Stimulated activated naive CD8-positive, alpha-beta T cell treated with anti-CD3 and anti-CD28 coated beads, Interleukin-15, Interleukin-2, amounts not matched to agents 100 U/mL and 50 U/mL, for 24 hours (primary cell): ENCODE data around the gene TMEM8B.

Source experiments
- ATAC-seq: fragments of 150-1000 bp; cut with Tn5 transposase; one replicate; pipeline ENCODE4 v1.10.0; 2021
- DNase-seq: peaks from one replicate; pipeline ENCODE4 v3.0.0; 2021

The TMEM8B gene

DNA sequence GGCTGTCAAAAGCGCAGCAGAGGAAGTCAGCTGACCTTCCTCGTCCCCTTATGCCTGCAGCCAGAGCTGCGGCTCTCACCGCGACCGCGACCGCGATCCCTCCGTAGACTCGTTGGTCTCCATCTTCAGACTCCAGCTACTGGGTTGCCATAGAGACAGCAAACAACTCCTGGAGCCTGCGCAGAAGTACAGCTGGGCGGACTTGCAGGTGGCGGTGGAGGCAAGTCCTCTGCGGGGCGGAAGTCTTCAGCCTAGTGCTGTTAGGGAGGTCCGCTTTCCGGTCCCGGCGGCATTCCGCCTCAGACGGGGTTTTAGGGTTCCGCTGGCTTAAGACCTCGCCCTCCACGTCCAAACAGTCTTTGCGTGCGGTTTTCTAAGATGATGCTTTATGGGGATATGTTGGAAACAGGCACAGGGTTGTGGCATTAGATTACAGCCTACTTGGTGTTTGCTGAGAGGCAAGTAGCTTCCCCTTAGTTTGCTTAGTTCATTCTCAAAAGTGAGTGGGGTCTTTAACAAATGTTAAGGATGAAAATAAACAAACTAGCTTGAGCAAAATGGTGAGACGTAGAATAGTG is 16.9 kb upstream of the TMEM8B start, which contains the start of gene SPAG8:
Gene SPAG8 (minus strand): TSS at position 238 of the 578 bp plus-strand sequence. CDS start 115 bp downstream, at position 123.
- peak; percentile 93 for DNase-seq
- ATAC-seq = peak; percentile 79

DNA sequence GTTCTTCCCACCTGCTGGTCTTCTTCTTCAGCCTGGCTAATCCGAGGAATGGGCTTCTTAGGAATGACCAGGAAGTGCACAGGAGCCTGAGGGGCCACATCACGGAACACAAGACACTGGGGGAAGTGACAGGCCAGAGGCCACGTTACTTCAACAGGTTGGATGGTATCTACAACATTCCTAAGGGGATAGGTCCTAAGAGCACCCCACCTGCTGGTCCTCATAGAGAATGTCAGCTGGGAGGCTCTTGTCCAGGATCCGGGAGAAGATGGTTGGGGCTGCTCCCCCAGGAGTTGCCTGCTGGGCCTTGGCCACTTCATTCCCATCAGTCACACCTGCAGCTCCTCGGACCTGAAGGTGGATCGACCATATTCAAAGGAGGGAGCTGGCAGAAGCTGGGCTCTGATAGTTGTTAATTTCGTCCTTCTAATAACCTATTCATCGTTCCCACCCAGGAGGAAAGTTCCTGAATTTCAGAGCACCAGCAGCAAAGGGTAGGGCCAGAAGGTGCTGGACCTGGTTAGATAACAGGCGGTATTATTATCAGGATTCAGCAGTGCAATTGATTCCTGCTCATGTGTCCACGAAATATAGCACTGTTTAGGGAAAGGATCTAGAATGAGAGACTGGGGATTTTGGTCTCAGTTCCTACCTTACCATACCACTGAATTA is 15.5 kb upstream of the TMEM8B start:
- DNase-seq (no peak), ATAC-seq (no peak)

DNA sequence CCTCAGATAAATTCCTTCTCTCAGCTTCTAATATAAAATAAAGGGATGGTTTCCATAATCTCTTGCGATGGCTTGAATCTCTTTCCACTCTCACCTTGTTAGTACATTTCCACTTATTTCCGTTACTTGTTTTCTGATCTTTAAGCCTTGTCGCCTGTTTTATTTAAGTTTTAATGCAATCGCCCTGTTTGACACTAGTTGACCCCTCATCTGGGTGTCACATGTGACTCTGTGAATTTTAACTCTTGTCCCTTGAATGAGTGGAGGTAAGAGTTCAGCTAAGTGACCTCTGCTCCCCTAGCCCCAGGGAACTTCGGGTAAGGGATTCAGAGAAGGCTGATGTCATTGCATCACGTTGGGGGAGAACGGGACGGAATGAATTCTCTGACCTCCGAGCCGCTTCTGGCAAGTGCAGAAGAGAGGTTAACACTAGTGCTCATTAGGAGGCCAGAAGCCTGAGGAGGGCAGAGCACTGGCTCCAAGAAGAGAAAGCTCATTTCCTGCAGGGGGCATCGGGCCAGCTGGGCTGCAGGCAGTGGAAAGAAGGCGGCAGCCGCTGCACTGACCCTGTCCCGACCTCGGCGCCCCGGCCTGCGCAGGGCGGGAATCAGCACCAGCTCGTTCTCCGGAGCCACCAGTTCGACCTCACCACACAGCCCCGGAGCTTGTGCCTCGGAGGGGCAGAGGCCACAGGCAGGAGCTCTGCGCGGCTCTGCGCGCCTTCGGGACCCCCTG is 14.8 kb upstream of the TMEM8B start:
- peak; percentile 57 for DNase-seq

DNA sequence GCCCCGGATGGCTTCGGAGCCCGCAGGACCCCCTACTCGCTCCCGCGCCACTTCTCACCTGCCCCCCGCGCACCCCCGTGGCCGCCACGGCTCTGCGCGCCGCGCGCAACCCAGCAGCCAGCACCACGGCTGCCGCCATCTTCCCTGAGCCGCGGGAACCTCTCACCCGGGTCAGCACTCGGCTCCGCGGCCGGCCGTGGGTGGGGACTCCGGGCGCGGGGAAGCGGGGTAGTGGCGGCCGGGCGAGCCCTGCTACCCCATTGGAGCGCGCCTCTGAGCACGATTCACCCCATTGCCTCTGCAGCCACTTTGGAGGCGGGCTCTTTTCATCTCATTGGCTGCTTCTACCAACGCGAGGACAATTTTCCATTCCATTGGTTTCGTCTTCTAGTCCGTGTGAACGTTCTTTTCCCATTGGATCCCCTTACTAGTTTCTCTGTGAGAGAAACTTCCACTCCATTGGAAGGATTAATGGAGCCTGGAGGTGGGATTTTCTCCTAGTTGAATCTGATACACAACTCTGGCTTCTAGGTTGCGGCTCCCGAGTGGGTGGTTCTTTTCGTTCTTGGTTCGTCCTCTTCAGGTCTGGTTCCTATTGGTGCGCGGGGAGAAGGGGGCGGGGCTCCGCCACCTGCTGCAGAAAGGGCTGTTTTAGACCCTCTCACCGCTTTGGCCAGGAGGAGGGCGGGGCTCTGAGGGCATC is 14.0 kb upstream of the TMEM8B start, which contains the start of gene HINT2:
Gene HINT2 (minus strand): TSS at position 202 of the 703 bp plus-strand sequence. CDS start 63 bp downstream, at position 139.
- DNase-seq (peak; percentile 97), ATAC-seq (peak; percentile 87)

More for the DNA sequence above, 14.8 kb upstream of the TMEM8B start:
- peak; percentile 10 for ATAC-seq

DNA sequence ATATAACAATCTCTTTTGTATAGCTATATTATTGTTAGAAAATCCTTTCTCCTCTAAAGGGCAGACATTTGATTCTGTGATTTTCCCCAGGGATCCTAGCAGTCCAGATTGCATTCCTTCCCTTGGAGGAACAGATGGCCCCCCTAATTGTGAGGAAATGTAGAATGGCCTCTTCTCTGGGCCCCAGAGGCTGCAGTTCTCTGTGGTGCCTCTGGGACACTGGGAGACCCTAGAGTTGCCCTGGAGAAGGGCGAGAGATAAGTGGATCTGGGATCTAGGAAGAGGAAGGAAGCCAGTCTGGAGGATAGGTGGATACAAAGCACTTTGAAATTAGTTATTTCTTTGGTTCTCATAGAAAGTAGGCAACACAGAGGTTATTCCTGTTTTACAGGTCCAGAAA is 12.3 kb upstream of the TMEM8B start:
- ATAC-seq = no peak

DNA sequence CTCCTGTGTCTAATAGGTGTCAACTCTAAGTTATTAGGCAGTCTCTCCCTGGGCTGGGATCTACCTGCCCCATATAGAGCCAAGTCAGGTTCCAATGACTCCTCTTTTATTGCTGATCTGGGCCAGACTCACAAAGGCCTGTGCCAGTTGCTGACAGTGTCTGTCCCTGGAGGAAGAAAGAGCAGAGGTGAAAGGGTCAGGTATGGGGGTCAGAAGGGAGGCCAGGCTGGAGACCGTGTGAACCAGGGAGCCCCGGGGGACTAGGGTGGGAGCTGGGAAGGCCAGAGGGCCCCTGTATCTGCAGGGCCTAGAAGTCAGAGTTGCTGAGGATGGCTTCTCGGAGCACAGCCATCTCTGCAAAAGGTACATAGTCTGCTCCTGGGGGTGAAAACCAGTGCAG is 10.7 kb upstream of the TMEM8B start:
- ATAC-seq (no peak), DNase-seq (no peak)

More for the DNA sequence above, 12.3 kb upstream of the TMEM8B start:
- DNase-seq = no peak

DNA sequence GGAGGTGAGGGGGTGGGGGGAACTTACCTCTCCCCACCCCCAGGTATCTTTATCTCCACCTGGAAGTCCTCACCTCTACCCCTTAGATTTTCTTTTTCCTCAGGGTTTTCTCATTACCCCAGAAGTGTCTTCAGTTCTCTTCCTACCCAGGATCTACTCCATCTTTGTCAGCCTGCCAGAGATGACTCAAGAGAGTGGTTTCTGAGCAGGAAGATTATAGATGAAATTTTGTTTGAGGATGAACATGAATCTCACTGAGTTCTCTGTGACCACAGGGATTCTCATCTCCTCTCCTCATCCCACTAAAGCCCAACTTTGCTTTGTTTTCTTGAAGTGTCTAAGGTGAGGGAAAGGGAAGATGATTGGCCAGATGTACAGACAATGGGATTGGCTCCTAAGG is 9.0 kb upstream of the TMEM8B start:
- ATAC-seq (no peak), DNase-seq (no peak)

DNA sequence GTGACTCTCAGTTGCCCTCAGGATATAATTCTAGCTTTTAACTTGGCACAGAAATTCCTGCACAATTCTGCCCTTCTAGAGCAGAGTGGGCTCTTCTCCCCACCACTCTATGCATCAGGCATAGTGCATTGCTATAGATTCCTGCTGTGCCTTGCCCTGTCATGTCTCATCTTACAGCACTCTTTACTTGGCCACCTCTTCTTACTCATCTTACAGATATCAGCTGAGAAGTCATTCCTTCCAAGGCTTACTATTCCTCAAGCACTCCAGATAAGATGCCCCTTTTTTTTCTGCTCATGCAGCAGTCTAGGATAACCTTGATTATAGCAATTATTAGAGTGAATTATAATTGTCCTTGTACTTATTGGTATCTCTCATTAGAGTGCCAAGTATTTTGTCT is 6.1 kb upstream of the TMEM8B start:
- ATAC-seq = no peak
- no peak for DNase-seq

DNA sequence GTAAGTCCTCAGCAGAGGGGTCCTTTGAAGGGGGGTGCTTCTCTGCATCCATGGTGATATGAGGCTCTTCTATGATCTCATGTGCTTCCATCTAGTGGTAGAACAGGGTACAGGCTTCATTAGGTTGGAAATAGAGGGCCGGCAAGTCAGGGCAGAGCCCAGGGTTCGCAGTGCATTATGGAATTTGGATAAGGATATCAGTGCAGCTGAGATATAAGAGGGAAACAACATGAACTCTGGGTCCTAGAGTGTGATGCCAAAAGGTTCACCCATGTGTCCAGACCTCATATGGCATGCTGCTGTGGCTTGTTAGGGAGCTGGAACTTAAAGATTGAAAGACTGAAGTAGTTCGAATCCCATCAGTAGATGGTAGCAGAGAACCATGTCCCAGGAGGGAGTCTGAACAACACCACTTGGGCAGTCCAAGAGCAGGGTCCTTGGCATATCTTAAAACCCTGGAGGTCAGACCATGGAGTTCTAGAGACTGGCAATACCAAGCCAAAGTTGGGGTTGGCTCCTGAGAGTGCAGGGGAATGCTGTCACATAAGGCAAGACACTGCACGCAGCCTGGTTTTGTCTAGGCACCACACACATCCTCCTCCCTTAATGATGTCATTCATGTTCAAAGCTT is 2.8 kb upstream of the TMEM8B start:
- ATAC-seq (peak; percentile 53), DNase-seq (no peak)

DNA sequence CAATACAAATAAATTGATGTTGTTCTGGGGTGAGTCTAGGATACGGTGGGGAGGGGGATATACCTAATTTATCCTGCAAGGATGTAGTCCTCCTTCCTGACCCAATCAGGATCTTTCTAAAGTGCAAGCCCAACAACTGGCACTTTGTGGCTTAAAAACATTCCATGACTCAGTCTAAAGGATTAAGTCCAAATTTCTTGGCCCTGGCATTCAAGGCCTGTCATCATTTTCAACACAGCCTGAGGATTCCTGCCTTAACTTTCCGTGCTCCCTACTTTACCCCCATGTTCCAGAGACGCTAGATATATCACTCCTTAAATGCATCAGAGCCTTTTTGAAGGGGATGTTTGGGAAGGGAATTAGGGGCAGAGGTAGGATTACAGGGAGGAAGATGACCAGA is 1.5 kb upstream of the TMEM8B start:
- DNase-seq (no peak), ATAC-seq (no peak)

DNA sequence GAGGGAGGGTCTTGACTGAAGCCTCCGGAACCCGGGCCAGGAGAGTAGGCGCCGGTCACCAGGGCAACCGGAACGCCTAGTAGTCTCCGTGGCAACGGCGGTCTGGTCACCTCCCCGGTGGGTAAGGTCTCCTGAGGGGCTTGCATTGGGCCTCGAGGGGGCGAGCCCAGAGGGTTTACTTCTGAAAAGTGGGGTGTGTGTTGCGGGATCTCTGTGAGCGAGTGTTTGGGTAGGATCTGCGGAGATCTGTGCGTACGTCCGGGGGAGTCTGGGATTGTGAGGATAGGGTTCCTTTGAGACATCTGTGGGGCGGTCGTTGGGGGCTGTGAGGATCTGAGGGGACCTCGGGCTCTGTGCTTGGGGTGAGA is 328 bp upstream of the TMEM8B start, which contains the start of gene FAM221B:
Gene FAM221B (minus strand): TSS at position 17 of the 368 bp plus-strand sequence. CDS start 2,571 bp downstream, outside the sequence.
- ATAC-seq = no peak
- DNase-seq = peak; percentile 45

DNA sequence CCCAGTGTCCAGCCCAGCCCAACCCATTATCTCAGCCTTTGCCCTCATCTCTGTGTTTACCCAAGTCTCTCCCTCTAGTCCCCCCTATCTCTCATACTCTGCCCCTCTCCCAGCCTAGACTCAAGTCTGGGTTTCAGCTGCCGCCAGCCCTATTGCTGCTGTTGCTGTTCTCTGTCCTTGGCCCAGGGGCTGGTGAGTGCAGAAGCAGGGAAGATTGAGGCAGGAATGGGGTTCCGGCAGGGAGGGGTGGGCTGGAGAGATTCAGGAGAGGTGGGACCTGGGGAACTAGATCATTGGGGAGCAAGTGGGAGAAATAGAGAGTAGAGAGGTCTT is 702 bp downstream of the TMEM8B start:
- no peak for ATAC-seq

DNA sequence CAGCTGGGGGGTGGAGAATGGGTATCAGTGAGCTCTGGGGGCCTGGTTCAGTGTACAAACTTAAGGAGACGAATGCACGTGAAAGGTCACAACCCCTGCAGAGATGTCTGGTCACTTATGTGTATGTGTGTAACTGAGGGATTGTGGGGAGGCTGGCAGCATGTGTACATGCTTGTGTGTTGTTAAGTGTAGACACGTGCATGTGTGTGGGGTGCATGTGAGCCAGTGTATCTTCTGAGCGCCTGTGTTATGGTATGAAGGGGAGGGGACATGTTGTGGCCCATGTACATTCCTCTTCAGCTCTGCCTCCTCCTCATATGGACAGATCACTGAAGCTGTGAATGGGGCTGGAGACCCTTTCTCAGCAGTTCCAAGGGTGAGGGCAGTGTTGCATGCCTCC is 2.0 kb downstream of the TMEM8B start:
- no peak for DNase-seq
- no peak for ATAC-seq

More for the DNA sequence above, 702 bp downstream of the TMEM8B start:
- DNase-seq = no peak

DNA sequence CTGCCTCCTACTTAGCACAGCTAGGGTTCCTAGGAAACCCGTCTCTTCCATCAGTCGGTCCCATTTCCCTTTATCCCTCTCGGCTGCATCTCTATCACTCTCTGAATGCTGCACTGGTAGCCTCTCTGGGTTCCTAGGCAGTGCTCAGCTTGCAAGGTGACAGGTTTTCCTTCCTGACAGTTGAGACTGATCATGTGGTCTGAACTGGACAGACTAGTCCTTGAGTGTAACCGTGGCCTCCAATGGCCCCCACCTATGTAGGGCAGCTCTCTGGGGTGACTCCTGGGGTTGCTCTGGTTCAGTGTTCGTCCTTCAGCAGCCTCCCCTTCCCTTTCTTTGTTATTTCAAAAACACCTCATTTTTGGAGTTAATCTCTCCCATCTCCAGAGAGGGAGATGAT is 3.8 kb downstream of the TMEM8B start:
- no peak for ATAC-seq

DNA sequence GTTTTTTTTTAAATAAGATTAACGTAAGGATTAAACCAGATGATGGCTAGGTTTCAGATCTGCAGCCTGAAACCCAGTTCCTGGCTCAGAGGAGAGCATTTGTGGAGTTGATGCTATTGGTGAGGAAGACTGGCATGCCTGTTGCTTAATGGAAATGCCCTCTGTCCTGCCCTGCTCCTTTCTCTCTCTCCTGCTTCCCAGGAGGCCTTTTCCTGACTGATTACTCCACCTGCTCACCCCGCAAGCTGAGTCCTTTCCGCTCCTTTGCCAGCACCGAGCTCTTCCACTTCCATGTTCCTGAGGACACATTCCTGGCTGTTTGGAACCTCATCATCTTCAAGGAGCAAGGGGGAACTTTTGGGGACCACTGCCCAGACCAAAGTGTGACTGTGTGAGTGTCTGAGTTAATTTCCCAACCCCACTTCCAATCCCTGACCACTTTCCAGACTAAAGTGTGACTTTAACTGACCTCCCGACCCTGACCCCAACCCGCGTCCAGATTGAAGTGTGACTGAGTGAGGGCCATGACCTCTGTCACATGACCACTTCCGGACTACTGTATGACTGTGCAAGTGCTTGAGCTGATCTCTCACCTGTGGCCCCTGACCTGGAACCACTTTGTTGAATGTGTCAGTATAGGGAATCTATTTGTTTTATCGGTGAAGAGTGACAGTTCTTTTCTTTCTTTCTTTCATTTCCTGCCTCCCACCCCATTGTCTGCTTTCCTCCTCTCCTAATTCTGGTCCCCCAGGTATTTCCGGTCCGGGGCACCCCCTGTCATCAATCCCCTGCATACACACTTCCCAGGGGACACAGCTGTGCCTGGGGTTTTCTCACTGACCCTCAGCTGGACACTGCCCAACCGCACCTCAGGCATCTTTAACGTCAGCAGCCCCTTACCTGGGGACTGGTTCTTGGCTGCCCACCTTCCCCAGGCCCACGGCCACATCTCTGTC is 5.5 kb downstream of the TMEM8B start:
- ATAC-seq (no peak), DNase-seq (no peak)

More for the DNA sequence above, 3.8 kb downstream of the TMEM8B start:
- no peak for DNase-seq

DNA sequence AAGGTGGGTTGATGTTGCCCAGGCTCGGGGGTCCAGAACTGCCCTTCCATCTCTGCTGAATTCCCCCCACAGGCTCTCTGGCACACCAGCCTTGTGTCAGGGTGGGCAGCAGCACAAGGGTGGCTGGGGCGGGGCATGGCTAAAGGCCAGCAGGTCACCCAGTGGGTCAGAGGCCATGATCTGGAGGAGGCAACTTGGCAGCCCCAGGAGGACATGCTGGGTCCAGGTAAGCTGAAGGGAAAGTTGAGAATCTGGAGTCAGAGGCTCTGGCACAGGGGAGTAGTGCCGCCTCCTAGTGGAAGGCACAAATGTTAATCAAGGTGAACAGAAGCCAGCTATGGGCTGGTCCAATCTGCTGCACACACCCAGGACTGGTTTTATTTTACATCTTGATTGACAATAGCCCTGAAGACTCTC is 6.2 kb downstream of the TMEM8B start:
- ATAC-seq (peak; percentile 33), DNase-seq (no peak)

DNA sequence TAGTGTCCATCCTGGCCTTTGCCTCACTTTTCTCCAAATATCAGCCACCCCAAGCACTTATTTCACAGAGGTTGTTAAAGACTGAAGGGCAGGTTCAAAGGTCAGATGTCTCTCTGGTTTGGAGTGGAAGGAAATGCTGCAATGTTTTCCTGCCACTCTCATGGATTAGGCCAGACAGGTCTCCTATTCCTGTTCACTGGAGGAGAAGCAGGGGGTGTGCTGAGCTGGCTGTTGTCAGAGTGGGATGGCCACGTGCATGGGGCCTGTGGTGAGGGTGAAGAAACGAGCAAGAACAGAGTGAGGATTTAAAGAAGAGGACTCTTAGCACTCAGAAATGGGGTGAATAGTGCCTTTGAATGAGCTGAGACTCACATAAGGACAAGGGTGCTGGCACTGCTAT is 6.7 kb downstream of the TMEM8B start:
- ATAC-seq (no peak), DNase-seq (no peak)

DNA sequence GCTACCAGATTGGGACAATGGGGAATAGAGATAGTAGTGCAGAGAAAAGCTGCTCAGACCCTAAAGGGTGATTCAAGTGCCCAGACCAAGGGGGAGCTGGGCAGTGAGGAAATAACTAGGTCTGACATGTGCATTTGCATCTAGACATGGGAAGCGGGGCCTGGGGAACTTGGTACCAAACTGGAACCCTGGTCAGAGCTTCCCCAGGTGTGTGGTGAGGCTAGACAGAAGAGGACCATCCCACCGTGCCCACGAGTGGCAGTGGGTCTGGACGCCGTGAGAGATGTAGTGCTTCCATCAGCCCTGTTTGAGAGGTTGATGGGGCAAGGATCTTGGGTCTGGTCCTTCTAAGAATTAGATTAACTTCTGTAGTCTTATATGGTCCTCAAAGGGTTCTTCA is 7.6 kb downstream of the TMEM8B start:
- ATAC-seq (no peak), DNase-seq (no peak)

DNA sequence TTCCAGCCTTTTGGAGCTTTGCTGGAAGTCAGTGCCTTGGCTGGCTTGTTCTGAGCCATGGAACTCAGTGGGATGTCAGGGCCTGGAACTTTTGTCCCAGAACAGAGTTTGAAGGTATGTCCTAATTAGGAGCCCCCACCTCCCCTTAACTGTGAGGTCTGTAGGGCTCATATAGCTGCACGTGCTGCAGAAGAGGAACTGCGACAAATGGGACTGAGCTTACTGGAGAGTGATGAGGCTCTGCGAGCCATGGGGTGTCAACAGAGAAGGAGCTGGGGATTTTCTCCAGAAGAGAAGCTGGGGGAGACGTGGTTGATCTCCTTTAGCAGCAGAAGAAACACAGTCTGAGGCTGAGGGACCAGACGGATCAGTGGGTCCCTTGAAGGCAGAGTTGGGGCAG is 10.9 kb downstream of the TMEM8B start:
- no peak for DNase-seq
- no peak for ATAC-seq

DNA sequence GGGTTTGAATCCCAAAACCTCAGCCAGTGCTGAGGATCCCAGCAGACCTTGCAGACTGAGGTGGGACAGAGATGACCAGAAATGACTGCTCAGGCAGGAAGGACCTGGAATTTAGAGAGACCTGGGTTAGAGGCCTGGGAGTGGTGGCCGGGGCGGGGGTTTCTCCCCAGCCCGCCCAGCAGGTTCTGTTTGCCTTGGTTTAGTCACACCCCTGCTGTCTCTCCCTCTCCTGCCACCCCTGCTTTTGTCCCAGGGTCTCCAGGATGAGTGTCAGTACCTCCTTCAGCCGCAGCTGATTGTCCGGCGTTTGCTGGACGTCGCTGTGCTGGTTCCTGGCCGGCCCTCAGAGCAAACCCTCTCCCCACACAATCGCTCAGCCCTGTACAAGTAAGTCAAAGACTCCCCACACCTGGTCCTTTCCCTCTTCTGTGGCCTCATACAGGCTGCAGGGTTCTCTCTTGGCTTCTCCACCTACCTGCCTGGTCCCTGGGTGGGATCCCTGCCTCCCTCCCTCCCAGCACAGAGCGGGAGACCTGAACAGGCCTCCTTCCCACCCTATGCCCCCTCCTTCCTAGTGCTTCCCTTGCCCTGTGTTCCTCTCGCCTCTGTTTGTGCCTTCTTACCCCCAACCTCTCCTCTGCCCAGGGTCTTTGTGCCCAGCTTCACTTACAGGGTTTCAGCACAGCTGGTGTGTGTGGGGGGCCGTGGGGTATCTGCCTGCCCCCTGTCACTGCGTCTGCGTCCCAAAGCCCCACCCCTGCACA is 12.0 kb downstream of the TMEM8B start:
- DNase-seq (no peak), ATAC-seq (no peak)
